LNCAP (cell line): ENCODE results near the gene SPAG17.

Source experiments
- TF ChIP-seq, protein P1 (sequence below): fragments of 450-650 bp; IDR thresholded peaks from 2 replicates; pipeline ENCODE4 v1.5.1; 2017; ENCODE audit warnings: mild to moderate bottlenecking

Gene SPAG17

GRCh38 chr1:117932576-117932975, 252.5 kb downstream of the SPAG17 start:
- TF ChIP-seq, protein P1, sequence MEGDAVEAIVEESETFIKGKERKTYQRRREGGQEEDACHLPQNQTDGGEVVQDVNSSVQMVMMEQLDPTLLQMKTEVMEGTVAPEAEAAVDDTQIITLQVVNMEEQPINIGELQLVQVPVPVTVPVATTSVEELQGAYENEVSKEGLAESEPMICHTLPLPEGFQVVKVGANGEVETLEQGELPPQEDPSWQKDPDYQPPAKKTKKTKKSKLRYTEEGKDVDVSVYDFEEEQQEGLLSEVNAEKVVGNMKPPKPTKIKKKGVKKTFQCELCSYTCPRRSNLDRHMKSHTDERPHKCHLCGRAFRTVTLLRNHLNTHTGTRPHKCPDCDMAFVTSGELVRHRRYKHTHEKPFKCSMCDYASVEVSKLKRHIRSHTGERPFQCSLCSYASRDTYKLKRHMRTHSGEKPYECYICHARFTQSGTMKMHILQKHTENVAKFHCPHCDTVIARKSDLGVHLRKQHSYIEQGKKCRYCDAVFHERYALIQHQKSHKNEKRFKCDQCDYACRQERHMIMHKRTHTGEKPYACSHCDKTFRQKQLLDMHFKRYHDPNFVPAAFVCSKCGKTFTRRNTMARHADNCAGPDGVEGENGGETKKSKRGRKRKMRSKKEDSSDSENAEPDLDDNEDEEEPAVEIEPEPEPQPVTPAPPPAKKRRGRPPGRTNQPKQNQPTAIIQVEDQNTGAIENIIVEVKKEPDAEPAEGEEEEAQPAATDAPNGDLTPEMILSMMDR = no peak

DNA sequence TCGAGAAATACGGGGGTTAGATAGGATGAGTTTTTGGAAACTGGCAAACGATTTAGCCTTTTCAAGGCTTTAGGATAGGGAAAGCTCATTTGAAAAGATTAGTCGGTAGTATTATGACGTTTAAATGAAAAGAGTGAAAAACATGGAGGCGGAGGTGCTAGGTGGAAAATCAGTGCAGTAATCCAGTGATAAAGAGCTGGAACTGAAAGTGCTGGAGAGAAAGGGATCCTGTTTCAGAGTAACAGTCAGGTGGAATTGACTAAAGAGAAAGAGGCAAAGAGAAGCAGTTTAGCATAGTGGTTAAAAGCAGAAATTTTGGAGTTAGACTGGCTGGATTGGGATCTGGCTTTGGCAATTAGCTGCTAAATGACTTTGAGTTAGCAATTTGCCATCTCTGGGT, 254.5 kb downstream of the SPAG17 start:
- TF ChIP-seq, protein P1 = no peak

GRCh38 chr1:117930173-117930447, 254.9 kb downstream of the SPAG17 start:
- TF ChIP-seq, protein P1 = no peak

GRCh38 chr1:117929343-117930172, 255.5 kb downstream of the SPAG17 start, which contains the start of the genes GDAP2 and WDR3:
TSS of gene GDAP2 (minus strand) at chr1:117929621. CDS start at chr1:117920357, 9,264 bp downstream.
TSS of gene WDR3 (plus strand) at chr1:117929739. CDS start at chr1:117933320, 3,581 bp downstream.
- TF ChIP-seq, protein P1 = no peak

DNA sequence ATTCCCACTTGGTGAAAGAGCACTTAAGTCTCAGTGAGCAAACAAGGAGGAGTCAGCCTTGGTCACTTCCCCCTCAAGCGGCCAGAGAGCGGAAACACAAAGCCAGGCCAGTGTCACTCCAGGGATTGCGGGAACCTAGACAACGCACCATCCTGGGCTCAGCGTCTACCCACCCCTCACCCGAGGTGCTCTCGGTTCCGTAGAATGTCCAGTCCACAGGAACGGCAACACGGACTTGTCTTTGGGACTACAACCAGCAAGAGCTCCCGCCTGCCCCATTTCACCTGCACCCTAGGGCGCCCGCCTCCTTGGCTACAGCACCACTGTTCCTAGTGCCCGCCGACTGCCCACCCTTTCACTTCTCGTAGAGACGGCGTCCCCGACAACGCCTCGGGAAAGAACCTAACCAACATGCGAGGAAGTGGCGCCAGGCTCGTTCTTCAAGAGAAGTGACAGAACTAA, 256.1 kb downstream of the SPAG17 start:
- TF ChIP-seq, protein P1 = 0 out of 2 replicates have a peak, but pooled peaks have one; percentile 14

DNA sequence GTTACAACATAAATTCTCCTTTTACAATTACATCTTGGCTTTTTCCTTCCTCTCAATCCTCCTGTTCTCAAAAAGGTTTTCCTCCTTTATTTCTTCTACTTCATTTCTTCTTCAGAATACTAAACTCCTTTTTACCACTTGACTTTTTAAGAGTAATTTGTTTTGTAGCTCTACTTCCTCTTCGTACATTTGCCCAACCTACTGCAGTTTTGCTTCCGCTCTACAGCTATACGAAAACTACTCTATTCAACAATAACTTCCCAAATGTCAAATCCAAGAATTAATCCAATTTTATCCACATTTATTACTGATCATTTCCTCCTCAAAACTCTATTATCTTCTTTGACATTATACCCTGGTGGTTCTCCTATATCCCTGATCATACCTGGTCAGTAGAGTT, 259.0 kb downstream of the SPAG17 start:
- TF ChIP-seq, protein P1 = no peak

DNA sequence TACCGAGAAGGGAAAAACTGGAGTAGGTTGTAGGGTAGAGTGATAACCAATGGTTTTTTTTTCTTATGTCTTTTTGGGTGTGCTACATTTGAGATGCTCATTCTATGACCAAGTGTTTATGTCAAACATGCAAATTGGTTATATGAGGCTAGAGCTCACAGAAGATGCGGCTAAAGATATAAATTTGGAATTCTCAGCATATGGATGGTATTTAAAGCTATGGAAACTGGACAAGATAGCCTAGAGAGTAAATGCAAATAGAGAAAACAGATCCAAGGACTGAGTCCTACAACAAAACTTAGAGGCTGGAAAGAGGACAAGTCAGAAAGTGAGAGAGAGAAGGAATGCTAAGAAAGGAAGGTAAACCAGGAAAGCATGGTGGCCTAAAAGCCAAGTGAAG, 263.0 kb downstream of the SPAG17 start:
- TF ChIP-seq, protein P1 = no peak
